ENCODE results near the gene PC.

DNA sequence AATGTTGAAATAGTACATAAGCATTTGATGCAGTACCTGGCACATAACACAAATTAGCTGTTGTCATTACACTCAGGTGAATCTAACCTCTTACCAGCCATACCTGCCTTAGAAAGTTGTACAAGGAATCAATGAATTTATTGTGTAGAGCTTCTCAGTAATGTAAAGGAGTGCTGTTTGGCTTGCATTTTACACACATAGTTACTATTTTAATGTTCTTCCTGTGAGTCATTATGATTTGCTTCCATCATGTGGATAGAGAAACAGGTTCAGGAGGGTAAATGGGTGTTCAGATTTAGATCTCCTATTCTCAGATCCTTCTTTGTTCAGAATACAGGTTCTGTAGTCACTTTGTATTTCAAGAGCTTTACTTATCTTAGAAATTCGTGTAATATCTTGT is 142.5 kb downstream of the PC start:
- no peak for TF ChIP-seq RARB (CRISPR knock-in tag; IDR thresholded peaks at IDR 0.05)
- TF ChIP-seq ZFP3 (CRISPR knock-in tag; IDR thresholded peaks at IDR 0.05): no peak
- TF ChIP-seq CSDC2 (CRISPR knock-in tag; IDR thresholded peaks at IDR 0.05): no peak
- TF ChIP-seq, protein P1, sequence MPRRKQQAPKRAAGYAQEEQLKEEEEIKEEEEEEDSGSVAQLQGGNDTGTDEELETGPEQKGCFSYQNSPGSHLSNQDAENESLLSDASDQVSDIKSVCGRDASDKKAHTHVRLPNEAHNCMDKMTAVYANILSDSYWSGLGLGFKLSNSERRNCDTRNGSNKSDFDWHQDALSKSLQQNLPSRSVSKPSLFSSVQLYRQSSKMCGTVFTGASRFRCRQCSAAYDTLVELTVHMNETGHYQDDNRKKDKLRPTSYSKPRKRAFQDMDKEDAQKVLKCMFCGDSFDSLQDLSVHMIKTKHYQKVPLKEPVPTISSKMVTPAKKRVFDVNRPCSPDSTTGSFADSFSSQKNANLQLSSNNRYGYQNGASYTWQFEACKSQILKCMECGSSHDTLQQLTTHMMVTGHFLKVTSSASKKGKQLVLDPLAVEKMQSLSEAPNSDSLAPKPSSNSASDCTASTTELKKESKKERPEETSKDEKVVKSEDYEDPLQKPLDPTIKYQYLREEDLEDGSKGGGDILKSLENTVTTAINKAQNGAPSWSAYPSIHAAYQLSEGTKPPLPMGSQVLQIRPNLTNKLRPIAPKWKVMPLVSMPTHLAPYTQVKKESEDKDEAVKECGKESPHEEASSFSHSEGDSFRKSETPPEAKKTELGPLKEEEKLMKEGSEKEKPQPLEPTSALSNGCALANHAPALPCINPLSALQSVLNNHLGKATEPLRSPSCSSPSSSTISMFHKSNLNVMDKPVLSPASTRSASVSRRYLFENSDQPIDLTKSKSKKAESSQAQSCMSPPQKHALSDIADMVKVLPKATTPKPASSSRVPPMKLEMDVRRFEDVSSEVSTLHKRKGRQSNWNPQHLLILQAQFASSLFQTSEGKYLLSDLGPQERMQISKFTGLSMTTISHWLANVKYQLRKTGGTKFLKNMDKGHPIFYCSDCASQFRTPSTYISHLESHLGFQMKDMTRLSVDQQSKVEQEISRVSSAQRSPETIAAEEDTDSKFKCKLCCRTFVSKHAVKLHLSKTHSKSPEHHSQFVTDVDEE (CRISPR knock-in tag; IDR thresholded peaks at IDR 0.05): no peak
- TF ChIP-seq TCF4 (CRISPR knock-in tag; IDR thresholded peaks at IDR 0.05; ENCODE audit: borderline replicate concordance): no peak
- no peak for TF ChIP-seq ESRRG (CRISPR knock-in tag; IDR thresholded peaks at IDR 0.05)
- no peak for TF ChIP-seq ZNF565 (CRISPR knock-in tag; conservative IDR thresholded peaks at IDR 0.05; ENCODE audit: low read depth)
- TF ChIP-seq, protein P2, sequence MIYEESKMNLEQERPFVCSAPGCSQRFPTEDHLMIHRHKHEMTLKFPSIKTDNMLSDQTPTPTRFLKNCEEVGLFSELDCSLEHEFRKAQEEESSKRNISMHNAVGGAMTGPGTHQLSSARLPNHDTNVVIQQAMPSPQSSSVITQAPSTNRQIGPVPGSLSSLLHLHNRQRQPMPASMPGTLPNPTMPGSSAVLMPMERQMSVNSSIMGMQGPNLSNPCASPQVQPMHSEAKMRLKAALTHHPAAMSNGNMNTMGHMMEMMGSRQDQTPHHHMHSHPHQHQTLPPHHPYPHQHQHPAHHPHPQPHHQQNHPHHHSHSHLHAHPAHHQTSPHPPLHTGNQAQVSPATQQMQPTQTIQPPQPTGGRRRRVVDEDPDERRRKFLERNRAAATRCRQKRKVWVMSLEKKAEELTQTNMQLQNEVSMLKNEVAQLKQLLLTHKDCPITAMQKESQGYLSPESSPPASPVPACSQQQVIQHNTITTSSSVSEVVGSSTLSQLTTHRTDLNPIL (CRISPR knock-in tag; IDR thresholded peaks at IDR 0.05; ENCODE audit: low read depth): no peak
- no peak for TF ChIP-seq ZNF8 (CRISPR knock-in tag; IDR thresholded peaks at IDR 0.05)
